Trophoblast cell (in vitro differentiated cells and primary cell): ENCODE measurements around the gene LY6G6D. TPM values are rescaled to one million over a fixed set of nuclear protein-coding genes. Genes with fewer than 3 reads are reported as not detected.

Source experiments
- DNase-seq, 2 donors: peaks; one replicate each; pipeline ENCODE4 v3.0.0-alpha.2; 2016
- H2AFZ ChIP-seq: 2 replicates; pipeline ENCODE4 v1.6.1; 2013; ENCODE audit warnings: low read length, moderate library complexity, mild to moderate bottlenecking; ENCODE audit not compliant: insufficient read depth, poor library complexity
- H2AK5ac ChIP-seq: 2 replicates; pipeline ENCODE4 v1.6.1; 2013; ENCODE audit warnings: mild to moderate bottlenecking, low read length
- H2BK120ac ChIP-seq: 2 replicates; pipeline ENCODE4 v1.6.1; 2013; ENCODE audit warnings: low read length, mild to moderate bottlenecking, moderate library complexity; ENCODE audit not compliant: insufficient read depth, poor library complexity
- H2BK12ac ChIP-seq: 2 replicates; pipeline ENCODE4 v1.6.1; 2013; ENCODE audit warnings: mild to moderate bottlenecking, low read length, moderate library complexity
- H2BK5ac ChIP-seq: 2 replicates; pipeline ENCODE4 v1.6.1; 2013; ENCODE audit warnings: low read length, low read depth, moderate library complexity, mild to moderate bottlenecking; ENCODE audit not compliant: poor library complexity
- H3K14ac ChIP-seq: 2 replicates; pipeline ENCODE4 v1.6.1; 2013; ENCODE audit warnings: mild to moderate bottlenecking, low read length
- H3K18ac ChIP-seq: 2 replicates; pipeline ENCODE4 v1.6.1; 2013; ENCODE audit warnings: mild to moderate bottlenecking, low read length
- H3K23ac ChIP-seq: 2 replicates; pipeline ENCODE4 v1.6.1; 2013; ENCODE audit warnings: low read length
- H3K27ac ChIP-seq: 2 replicates; pipeline ENCODE4 v1.5.1; 2013; ENCODE audit warnings: low read depth, mild to moderate bottlenecking, inconsistent platforms, low read length, moderate library complexity
- H3K27me3 ChIP-seq: 2 replicates; pipeline ENCODE4 v1.6.1; 2013; ENCODE audit warnings: inconsistent platforms, mild to moderate bottlenecking, low read length, moderate library complexity; ENCODE audit not compliant: insufficient read depth
- H3K36me3 ChIP-seq, 2 experiments: 1 replicate in 1 of 2; 2 replicates in 1 of 2; pipeline ENCODE4 v1.6.1; 2013; ENCODE audit warnings: low read length in 2 of 2, mild to moderate bottlenecking in 2 of 2, moderate library complexity in 1 of 2; ENCODE audit not compliant: insufficient read depth in 2 of 2, control insufficient read depth in 1 of 2
- H3K4ac ChIP-seq: 2 replicates; pipeline ENCODE4 v1.6.1; 2013; ENCODE audit warnings: low read depth, mild to moderate bottlenecking, low read length, moderate library complexity
- H3K4me1 ChIP-seq, 2 experiments: 1 replicate in 1 of 2; 2 replicates in 1 of 2; pipeline ENCODE4 v1.6.1; 2013; ENCODE audit warnings: low read length in 2 of 2, mild to moderate bottlenecking in 2 of 2, moderate library complexity in 1 of 2; ENCODE audit not compliant: insufficient read depth in 2 of 2, control insufficient read depth in 1 of 2
- H3K4me2 ChIP-seq: 2 replicates; pipeline ENCODE4 v1.6.1; 2013; ENCODE audit warnings: inconsistent platforms, mild to moderate bottlenecking, low read length, moderate library complexity
- H3K4me3 ChIP-seq: 2 replicates; pipeline ENCODE4 v1.5.1; 2013; ENCODE audit warnings: mild to moderate bottlenecking, low read depth, low read length, inconsistent platforms
- H3K79me1 ChIP-seq: one replicate; pipeline ENCODE4 v1.6.1; 2013; ENCODE audit warnings: low read length
- H3K79me2 ChIP-seq: 2 replicates; pipeline ENCODE4 v1.6.1; 2013; ENCODE audit warnings: low read length, mild to moderate bottlenecking; ENCODE audit not compliant: control insufficient read depth, insufficient read depth, poor library complexity
- H3K9ac ChIP-seq: 2 replicates; pipeline ENCODE4 v1.6.1; 2013; ENCODE audit warnings: mild to moderate bottlenecking, low read length
- H3K9me3 ChIP-seq: 2 replicates; pipeline ENCODE4 v1.6.1; 2013; ENCODE audit warnings: low read depth, mild to moderate bottlenecking, control low read depth, inconsistent platforms, low read length; ENCODE audit not compliant: insufficient read depth
- H4K12ac ChIP-seq: 2 replicates; pipeline ENCODE4 v1.6.1; 2013; ENCODE audit warnings: low read depth, mild to moderate bottlenecking, low read length, moderate library complexity
- H4K8ac ChIP-seq: 2 replicates; pipeline ENCODE4 v1.6.1; 2013; ENCODE audit warnings: low read depth, mild to moderate bottlenecking, low read length, moderate library complexity
- H4K91ac ChIP-seq: one replicate; pipeline ENCODE4 v1.6.1; 2013; ENCODE audit warnings: low read depth, mild to moderate bottlenecking, low read length, moderate library complexity
- WGBS: extraction: QIAGEN DNeasy Blood & Tissue Kit; methylation state at CpG from one replicate; pipeline ENCODE4 v1.1.7; 2013; ENCODE audit warnings: missing lambda C conversion rate; ENCODE audit not compliant: insufficient read length, insufficient coverage; ENCODE audit errors: extremely low coverage; 5-methylcytosine and 5-hydroxymethylcytosine counted together
- polyA plus RNA-seq: library from polyadenylated mRNA; stranded (reverse); fragments of 200-250 nt; gene quantifications from 2 replicates; pipeline ENCODE4 v1.2.3, GENCODE V29; 2013

The LY6G6D gene, protein sequence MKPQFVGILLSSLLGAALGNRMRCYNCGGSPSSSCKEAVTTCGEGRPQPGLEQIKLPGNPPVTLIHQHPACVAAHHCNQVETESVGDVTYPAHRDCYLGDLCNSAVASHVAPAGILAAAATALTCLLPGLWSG
- not detected in 2 replicates for polyA plus RNA-seq

DNA sequence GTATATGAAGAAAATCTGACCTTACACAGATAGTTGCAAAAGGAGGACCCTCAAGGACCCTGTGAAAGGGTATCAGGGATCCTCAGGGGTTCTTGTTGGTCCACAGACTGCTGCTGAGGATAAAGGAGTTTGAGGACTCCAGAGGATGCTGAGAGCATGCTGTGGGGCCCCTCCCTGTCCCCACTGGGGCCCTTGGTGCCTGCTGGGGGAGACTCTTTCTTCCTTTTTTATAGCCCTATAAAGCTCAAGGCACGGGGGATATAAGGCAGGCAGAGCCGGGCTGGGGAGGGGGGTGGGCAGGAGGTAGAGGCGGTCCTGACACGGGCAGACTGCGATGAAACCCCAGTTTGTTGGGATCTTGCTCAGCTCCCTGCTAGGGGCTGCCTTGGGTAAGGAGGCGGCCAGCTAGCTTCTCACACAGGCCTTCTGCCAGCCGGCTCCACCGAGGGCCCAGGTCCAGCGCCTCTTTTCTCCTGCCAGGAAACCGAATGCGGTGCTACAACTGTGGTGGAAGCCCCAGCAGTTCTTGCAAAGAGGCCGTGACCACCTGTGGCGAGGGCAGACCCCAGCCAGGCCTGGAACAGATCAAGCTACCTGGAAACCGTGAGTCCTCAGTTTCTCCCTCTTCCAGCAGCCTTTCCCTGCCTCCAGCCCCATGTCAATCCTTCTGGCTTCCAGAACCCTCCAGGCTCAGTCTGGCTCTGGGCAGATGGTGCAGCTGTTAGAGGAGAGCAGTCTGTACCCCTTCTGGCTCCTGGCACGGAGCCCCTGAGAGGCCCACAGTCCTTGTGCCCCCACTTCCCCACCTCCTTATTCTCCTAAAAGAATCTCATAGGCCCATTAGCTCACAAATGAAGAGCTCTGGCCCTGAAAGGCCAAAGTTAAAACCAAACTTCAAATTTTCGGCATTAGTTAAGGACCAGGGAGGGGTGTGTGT is at the start of gene LY6G6D:
Gene LY6G6D, plus strand, starts transcription at position 327 of the 937 bp plus-strand sequence. Its CDS starts 8 bp downstream, at position 335.
- peak within 1 kb of the TSS; percentile 44 for H3K9ac ChIP-seq
- peaks cover 27 to 29% of the 10 kb centered on the region in 2 experiments for H3K4me1 ChIP-seq
- H2BK120ac ChIP-seq = peak within 1 kb of the TSS; percentile 11
- no peak within 1 kb of the TSS for H3K27ac ChIP-seq
- no peak within 1 kb of the TSS for H3K18ac ChIP-seq
- H3K4me3 ChIP-seq = no peak within 1 kb of the TSS
- no peak within 1 kb of the TSS for H3K14ac ChIP-seq
- H2AFZ ChIP-seq = peak within 1 kb of the TSS; percentile 84
- no peak for DNase-seq
- H4K91ac ChIP-seq = peak within 1 kb of the TSS; percentile 70
- no peak within 1 kb of the TSS for H2BK5ac ChIP-seq
- WGBS = no CpG with 5 or more reads among the region's 16 CpGs
- H3K9me3 ChIP-seq = no peaks in the 10 kb centered on the region
- no peak within 1 kb of the TSS for H3K23ac ChIP-seq
- no peaks in the 10 kb centered on the region for H3K27me3 ChIP-seq
- H3K36me3 ChIP-seq = no peaks in the 10 kb centered on the region
- no peaks in the 10 kb centered on the region for H3K79me2 ChIP-seq
- peak within 1 kb of the TSS; percentile 15 for H2AK5ac ChIP-seq
- peak within 1 kb of the TSS; percentile 3 for H2BK12ac ChIP-seq
- no peak within 1 kb of the TSS for H3K4me2 ChIP-seq
- no peak within 1 kb of the TSS for H3K4ac ChIP-seq
- H4K8ac ChIP-seq = peak within 1 kb of the TSS; percentile 70
- H3K79me1 ChIP-seq = peaks cover 5% of the 10 kb centered on the region
- peak within 1 kb of the TSS; percentile 12 for H4K12ac ChIP-seq

DNA sequence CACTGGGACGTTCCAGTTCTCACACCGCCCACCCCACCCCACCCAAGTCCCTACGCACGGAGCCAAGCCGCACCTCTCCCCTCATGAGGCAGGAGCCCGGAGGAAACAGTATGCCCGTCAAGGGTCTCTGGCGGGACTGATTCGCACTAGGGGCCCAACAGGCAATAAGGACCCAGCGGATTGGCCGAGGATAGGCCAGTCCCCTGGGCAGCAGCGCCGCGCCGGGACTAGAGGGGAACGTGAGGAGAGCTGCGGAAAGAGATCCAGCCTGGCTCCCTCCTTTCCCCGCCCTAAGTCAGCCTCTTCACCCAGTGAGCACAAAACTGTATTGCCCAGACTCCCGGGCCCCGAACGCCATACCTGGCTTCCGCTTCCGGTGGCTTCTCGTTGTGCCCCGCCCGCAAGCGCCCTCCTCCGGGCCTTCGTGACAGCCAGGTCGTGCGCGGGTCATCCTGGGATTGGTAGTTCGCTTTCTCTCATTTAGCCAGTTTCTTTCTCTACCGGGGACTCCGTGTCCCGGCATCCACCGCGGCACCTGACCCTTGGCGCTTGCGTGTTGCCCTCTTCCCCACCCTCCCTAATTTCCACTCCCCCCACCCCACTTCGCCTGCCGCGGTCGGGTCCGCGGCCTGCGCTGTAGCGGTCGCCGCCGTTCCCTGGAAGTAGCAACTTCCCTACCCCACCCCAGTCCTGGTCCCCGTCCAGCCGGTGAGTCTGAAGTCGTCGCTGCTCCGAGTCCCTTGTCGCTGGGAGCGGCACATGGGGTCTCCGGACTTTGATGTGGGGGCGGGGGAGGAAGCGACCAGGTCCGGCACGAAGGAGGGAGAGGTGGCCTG is 49.4 kb upstream of the LY6G6D start, which contains the start of gene CSNK2B:
Gene CSNK2B, plus strand, starts transcription at position 580 of the 836 bp plus-strand sequence. CDS start 752 bp downstream, outside the sequence.
- Histone ChIP-seq H3K9me3 (no peaks in the 10 kb centered on the region), H2BK12ac (peak within 1 kb of the TSS; percentile 18), H3K79me2 (peaks cover 17% of the 10 kb centered on the region), H3K27me3 (no peaks in the 10 kb centered on the region), H3K4me2 (peak within 1 kb of the TSS; percentile 93), H2BK5ac (peak within 1 kb of the TSS; percentile 79), H4K8ac (peak within 1 kb of the TSS; percentile 95), H2BK120ac (peak within 1 kb of the TSS; percentile 79), H2AK5ac (peak within 1 kb of the TSS; percentile 66), H3K4me1 (peaks cover 11 to 14% of the 10 kb centered on the region in 2 experiments), H2AFZ (peak within 1 kb of the TSS; percentile 54), H3K79me1 (peaks cover 19% of the 10 kb centered on the region), H3K9ac (peak within 1 kb of the TSS; percentile 91), H3K36me3 (peaks cover 35 to 49% of the 10 kb centered on the region in 2 experiments), H3K23ac (no peak within 1 kb of the TSS), H4K12ac (peak within 1 kb of the TSS; percentile 79), H3K4ac (peak within 1 kb of the TSS; percentile 83), H3K27ac (peak within 1 kb of the TSS; percentile 93), H4K91ac (peak within 1 kb of the TSS; percentile 94), H3K4me3 (peak within 1 kb of the TSS; percentile 96), H3K18ac (peak within 1 kb of the TSS; percentile 79), H3K14ac (peak within 1 kb of the TSS; percentile 89)
- DNase-seq = peak; percentile 99
- no CpG with 5 or more reads among the region's 63 CpGs for WGBS

DNA sequence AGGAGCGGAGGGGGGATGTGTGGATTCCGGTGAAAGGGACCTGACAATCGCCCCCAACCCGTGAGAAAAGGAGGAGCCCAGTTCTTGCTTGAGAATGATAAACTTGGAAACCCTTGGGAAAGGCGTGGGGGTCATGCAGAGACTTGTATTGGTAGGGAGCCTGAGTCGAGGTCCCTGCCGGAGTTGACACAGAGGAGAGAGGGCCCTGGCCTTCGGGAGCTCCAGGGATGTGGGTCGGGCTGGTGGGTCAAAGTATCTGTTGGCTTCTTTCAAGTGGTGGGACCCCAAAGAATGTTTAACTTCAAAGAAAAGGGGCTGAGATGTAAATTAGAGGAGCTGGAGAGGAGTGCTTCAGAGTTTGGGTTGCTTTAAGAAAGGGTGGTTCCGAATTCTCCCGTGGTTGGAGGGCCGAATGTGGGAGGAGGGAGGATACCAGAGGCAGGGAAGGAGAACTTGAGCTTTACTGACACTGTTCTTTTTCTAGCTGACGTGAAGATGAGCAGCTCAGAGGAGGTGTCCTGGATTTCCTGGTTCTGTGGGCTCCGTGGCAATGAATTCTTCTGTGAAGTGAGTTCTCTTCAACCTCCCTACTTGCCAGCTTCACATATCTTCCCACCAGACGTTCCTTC is 48.7 kb upstream of the LY6G6D start:
- H2BK5ac ChIP-seq = peak overlapping the region; percentile 63
- H4K12ac ChIP-seq = peak overlapping the region; percentile 22
- peak overlapping the region; percentile 83 for H3K4ac ChIP-seq
- H3K18ac ChIP-seq = peak overlapping the region; percentile 67
- H3K4me2 ChIP-seq = peak overlapping the region; percentile 80
- H3K9ac ChIP-seq = peak overlapping the region; percentile 89
- H3K79me2 ChIP-seq = peaks cover 17% of the 10 kb centered on the region
- peak overlapping the region; percentile 51 for H2AK5ac ChIP-seq
- H3K27ac ChIP-seq = no peak overlapping the region
- peak overlapping the region; percentile 54 for H2AFZ ChIP-seq
- H4K8ac ChIP-seq = peak overlapping the region; percentile 86
- peak overlapping the region; percentile 62 for H2BK120ac ChIP-seq
- H3K27me3 ChIP-seq = no peaks in the 10 kb centered on the region
- peak overlapping the region; percentile 72 for H4K91ac ChIP-seq
- H3K79me1 ChIP-seq = peaks cover 16% of the 10 kb centered on the region
- H3K36me3 ChIP-seq = peaks cover 42 to 57% of the 10 kb centered on the region in 2 experiments
- H2BK12ac ChIP-seq = no peak overlapping the region
- peak overlapping the region; percentile 82 for H3K14ac ChIP-seq
- peak overlapping the region; percentile 96 for H3K4me3 ChIP-seq
- H3K23ac ChIP-seq = no peak overlapping the region
- no peak for DNase-seq
- peaks cover 11 to 14% of the 10 kb centered on the region in 2 experiments for H3K4me1 ChIP-seq
- no CpG with 5 or more reads among the region's 15 CpGs for WGBS
- no peaks in the 10 kb centered on the region for H3K9me3 ChIP-seq
